ENCODE measurements around the gene THUMPD1.

- TF ChIP-seq CTCF (IDR thresholded peaks at IDR 0.05) (no peak), POLR2A (IDR thresholded peaks at IDR 0.05) (no peak)
Observed at GRCh38 chr16:20746461-20746860, 4.8 kb upstream of the THUMPD1 start.

All from heart left ventricle (tissue), 13 donors.